Mesangial cell (primary cell): ENCODE results near the gene NKAIN2. TPM values are rescaled to one million over a fixed set of nuclear protein-coding genes. Genes with fewer than 3 reads are reported as not detected.

Source experiments
- total RNA-seq: library from RNA; depleted of rRNA; stranded (reverse); fragments of >200 nt; gene quantifications from 2 replicates; pipeline ENCODE4 v1.2.3, GENCODE V29; 2015

NKAIN2 gene
- total RNA-seq, result 0.33 and 0.76 TPM in 2 replicates

GRCh38 chr6:123803504-123804013 lies at the start of gene NKAIN2:
Gene NKAIN2, plus strand, starts transcription at chr6:123803865.

Other genes starting within 250 kb of the NKAIN2 start
- gene TRDN, start 166.9 kb upstream of the NKAIN2 start, total RNA-seq, result not detected in 2 replicates